ENCODE data around the gene FHL3.
"Not testable (repeated sequence)": the region's sequence is repeated elsewhere in the genome, so short reads cannot be mapped to it uniquely, and the experiment has no call there.

Gene FHL3

GRCh38 chr1:37983546-37983945 lies 21.8 kb downstream of the FHL3 start:
- DNase-seq, result no peak

GRCh38 chr1:37978541-37978940 lies 26.8 kb downstream of the FHL3 start:
- no peak for DNase-seq

DNA sequence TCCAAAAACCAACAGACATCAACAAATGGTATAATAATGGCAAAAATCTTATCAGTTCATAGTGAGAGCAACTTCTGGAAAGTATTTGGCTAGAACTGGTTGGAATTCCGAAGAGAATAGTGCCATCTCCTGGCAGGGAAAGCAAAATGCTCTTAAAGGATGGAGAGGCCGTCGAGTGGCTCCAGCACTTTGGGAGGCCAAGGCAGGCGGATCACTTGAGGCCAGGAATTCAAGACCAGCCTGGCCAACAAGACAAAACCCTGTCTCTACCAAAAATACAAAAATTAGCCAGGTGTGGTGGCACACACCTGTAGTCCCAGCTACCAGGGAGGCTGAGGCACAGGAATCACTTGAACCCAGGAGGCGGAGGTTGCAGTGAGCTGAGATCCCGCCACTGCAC lies 30.2 kb downstream of the FHL3 start:
- not testable (repeated sequence) for DNase-seq

DNA sequence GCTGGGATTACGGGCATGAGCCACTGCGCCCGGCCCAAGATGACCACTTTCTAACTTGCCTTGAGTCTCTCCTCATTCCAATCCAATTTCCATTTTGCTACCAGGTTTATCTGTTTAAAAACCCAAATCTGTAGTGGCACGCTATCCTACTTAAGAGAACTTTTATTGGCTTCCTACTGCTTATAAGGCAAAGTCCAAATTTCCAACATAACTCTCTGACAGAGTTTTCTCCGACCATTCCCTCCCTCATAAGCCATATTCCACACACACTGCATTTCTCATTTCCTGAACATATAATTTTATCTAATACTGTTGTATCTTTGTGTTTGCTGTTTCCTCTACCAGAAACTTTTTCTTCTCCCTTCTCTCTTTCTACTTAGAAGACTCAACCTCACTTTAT lies 30.7 kb downstream of the FHL3 start:
- no peak for DNase-seq

GRCh38 chr1:37973684-37974083 lies 31.6 kb downstream of the FHL3 start:
- not testable (repeated sequence) for DNase-seq

- DNase-seq, result no peak
Observed at GRCh38 chr1:37965301-37965700, 40.0 kb downstream of the FHL3 start.

GRCh38 chr1:37964106-37964505 lies 41.2 kb downstream of the FHL3 start:
- DNase-seq, result not testable (repeated sequence)

DNA sequence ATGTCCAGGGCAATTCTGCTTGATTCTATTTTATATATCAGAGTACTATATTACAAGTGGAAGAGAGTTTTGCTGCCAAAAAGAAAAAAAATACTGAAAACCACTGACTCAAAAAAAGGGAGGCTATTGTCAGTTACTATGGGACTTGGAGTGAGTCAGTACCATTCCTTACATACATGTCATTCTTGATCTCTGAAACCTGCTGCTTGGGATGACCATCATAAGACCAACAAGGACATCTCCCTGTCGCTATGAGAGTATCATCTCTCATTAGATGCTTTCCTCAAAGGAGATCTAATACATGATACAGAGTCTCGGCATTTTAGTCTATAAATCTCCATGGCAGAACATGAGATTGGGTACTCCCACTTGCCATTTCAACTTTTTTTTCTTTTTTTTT lies 46.6 kb downstream of the FHL3 start:
- DNase-seq, result no peak

- DNase-seq, result no peak
Observed at GRCh38 chr1:37955685-37956084, 49.6 kb downstream of the FHL3 start.

DNA sequence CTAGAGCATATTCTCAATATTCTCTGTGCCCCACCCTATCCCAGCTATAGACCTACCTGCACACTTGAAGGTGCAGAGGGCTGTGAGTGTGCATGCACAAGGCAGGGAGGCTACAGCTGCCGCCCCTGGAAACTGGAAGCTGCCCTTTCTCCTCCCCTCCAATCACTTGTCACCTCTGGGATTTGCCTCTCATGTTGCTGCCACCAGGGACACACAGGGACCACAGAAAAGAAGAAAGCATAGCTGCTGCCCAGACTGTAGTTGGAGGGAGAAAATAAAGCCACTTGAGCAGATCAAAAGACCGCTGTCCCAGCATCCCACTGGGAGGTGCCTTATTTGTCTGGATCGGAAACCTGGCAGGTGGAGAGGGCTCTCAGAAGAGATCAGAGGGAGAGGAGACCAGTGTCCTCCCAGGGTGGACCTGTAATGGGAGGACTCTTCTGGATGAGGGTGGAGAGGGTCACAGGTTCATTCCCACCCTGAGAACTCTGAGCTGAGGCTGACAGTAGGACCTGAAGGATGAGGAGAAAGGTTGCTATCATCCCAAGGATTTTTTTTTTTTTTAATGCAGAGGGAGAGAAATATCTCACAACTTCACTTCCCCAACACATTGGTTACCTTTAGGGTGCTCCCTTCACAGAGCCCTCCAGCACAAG lies 50.9 kb downstream of the FHL3 start:
- DNase-seq, result no peak

DNA sequence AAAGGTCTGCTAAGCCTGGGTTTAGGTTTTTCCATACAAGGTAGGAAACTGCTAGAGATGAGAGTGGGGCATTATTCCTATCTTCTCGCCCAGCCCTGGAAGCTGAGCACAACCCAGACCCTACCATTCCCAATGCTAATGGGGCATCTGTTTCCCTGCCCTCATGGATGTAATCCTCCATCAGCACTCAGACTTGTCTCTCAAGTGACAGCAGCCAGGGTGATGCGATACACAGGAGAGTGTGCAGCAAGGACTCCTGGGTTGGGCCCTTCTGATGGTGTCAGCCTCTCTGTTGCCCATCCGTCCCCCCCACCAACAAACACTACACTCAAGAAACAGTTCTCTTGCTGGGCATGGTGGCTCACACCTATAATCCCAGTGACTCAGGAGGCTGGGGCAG lies 52.6 kb downstream of the FHL3 start:
- no peak for DNase-seq

- DNase-seq, result no peak
Observed at GRCh38 chr1:37951783-37952624, 53.3 kb downstream of the FHL3 start.

DNA sequence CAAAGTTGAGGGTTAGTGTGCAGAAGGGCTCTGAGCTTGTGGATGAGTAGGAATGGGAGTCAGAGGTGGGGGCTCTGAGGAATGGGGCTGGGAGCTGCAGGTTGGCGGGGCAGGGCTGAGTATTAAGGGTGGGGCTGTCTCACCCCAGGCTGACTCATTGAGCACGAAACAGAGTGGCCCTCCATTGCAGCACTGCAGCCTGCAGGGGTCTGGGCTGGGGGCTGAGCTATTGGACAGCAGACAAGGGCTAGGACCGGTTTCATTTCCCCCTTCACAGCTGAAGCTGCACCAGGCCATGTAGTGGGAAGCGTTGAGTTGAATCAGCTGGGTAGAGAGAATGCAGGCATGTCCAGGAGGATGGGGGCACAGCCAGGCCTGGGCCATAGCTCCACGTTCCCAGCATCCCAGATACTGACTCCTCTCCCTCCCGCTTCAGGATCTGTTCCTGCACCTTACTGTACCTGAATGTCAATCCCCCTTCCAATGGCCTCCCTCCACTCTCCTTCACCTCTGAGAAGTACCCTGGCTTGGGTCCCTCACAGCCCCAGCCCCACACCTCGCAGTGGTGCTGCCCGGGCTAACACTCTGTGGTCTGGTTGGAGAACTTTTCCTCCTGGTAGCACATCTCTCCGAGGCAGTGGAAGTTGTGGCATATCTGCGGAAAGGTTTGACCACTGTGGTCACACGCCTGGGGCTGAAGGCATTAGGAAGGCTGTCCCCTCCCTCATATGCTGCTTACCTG lies 54.1 kb downstream of the FHL3 start:
- no peak for DNase-seq

- DNase-seq, result no peak
Observed at GRCh38 chr1:37949524-37950152, 55.7 kb downstream of the FHL3 start.

- DNase-seq, result no peak
Observed at GRCh38 chr1:37948841-37949240, 56.5 kb downstream of the FHL3 start.

DNA sequence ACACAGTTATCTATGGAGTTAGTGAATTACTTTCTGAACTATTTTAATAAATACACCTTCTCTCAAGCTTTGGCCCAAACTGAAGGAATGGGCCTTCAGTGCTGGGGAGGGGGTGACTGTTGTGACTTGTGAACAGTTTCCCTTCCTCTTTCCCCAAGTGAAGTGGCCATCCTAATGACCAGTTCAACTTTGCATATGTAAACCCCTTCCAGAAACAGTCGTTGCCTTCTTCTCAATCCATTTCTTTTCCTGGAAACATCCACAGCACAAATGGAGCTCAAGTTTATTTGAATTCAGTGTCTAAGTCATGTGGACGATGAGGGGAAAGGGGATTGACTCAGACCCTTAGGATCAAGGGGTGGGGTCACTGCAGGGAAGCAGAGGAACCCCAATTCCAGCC lies 57.1 kb downstream of the FHL3 start:
- no peak for DNase-seq

GRCh38 chr1:37947364-37947763 lies 58.0 kb downstream of the FHL3 start:
- DNase-seq, result no peak

Data from activated T-cell treated with anti-CD3 and anti-CD28 coated beads, Interleukin-2, amount 50 U/mL, for 48 hours (primary cell).